ENCODE data around the gene LRRC36.

The LRRC36 gene

DNA sequence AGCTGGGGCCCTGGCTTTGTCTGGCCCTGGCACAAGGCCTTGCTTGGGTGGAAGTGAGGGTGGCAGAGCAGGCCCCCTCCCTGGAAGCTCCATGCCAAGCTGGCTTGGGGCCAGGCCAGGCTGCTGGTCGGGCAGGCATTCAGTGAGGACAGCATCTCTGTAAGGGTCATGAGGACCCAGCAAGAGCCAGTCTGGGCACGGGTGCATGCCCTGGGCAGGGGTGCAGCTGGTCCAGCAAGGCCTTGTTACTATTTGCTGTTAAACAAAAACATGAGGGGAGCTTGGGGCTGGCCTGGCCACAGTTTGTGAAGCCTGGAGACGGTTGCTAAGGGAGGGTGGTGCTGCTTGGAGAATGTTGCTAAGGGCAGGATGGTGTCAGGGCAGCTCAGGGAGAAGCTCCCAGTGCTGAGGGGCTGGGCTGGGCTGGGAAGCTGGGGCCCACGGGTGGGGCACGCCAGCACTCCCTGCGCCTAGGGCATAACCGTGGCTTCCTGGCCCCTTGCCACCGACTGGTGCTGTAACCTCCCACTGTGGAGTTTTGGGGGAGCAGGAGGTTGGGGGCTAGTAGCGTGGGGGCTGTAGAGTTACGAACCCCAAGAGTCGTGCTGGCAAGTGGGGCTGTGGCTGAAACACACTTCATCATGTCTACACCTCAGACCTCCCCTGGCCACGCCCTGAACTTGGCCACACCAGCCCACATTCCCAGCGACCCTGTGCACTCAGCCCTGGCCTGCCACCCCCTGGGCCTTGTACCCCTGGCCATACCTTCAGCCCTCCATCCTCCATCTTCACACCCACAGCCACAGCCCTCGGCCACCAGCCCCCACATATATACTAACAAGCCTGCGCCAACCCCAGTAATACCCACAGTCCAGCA lies 65.0 kb downstream of the LRRC36 start:
- DNase-seq: no peak

GRCh38 chr16:67392301-67393059 lies 65.9 kb downstream of the LRRC36 start:
- DNase-seq: no peak

DNA sequence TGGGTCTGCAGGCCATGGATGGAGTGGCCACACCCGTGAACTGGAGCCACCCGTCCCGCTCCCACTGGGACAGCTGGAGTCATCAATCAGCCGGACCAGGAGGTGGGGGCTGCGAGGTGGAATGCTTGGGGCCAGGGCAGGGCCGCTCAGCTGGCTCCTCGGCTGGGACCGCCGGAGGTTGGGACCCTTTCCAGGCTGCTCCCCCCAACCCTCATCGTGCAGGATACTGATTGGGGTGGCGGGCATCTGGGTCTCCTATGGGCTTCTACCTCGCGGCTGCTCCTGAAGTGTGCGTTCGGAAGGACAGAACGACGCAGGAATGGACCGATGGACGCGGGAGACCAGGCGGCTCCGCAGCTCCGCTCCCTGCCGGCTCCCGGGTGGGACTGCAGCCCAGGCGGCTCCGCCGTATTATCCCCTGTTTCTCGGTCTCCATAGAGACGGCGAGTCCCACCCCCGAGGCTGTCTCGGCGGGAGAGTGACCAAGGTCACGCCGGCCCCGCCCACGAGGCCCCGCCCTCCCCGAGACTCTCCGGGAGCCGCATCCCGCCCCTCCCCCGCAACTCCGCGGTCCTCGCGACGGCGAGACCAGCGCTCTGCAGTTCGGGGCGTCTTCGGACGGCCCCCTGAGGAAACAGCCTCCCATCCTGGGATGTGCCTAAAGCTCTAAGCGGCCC lies 66.6 kb downstream of the LRRC36 start, which contains the start of gene TPPP3:
Gene TPPP3, minus strand, starts transcription at position 388 of the 677 bp plus-strand sequence. CDS start 2,387 bp downstream, outside the sequence.
- peak; percentile 5 to 25 for DNase-seq

GRCh38 chr16:67393788-67394154 lies 67.2 kb downstream of the LRRC36 start:
- DNase-seq: no peak

- DNase-seq: no peak
Observed at GRCh38 chr16:67394155-67395104, 67.8 kb downstream of the LRRC36 start.

DNA sequence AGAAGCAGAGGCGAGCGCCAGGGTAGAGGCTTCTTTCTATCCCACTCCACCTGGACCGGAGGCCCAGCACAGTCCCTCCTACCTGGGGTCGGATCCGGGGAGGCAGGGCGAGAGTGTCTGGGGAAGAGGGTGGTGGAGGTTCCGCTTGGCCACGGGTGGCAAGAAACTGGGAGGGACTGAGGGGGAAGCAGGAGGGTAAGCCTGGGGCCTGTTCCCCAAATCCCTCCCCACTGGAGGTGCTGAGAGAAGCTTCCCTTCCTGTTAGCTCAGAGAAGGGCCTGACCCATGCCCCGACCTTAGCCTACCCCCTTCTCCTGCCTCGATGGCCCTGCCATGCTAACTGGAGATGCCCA lies 68.5 kb downstream of the LRRC36 start:
- no peak for DNase-seq

DNA sequence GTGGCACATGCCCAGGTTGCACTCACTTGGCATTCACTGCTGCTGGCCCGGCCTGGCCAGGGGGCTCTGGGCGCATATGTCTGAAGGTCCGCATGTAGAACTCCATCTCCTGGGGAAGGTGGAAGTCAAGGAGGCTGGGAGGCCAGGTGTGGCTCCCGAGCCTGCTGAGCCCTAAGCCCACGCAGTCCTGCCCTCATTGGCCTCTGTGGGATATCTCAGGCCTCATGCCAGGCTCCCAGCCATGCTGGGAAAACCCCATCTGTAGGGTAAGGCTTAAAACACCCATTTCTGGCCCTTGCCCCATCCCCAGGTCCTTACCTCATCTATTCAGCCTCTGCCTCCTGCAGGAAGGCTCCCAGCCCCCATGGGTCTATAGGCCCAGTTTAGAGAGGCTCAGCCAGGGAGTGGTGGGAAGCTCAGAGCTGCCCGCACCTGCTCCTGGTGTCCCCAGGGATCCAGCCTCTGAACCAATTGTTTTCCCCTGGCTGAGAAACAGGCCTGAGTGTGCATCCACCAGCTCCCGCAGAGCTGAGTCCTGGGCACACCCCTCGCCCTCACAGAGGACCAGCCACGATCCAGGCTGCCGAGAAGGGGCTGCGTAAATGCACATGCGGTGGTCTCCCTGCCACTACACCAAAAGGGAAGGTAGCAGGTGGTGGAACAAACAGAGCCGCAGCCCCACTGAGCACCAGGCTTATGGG lies 69.0 kb downstream of the LRRC36 start:
- no peak for DNase-seq

- no peak for DNase-seq
Observed at GRCh38 chr16:67396159-67397035, 69.8 kb downstream of the LRRC36 start.

- no peak for DNase-seq
Observed at GRCh38 chr16:67397036-67397801, 70.6 kb downstream of the LRRC36 start.

DNA sequence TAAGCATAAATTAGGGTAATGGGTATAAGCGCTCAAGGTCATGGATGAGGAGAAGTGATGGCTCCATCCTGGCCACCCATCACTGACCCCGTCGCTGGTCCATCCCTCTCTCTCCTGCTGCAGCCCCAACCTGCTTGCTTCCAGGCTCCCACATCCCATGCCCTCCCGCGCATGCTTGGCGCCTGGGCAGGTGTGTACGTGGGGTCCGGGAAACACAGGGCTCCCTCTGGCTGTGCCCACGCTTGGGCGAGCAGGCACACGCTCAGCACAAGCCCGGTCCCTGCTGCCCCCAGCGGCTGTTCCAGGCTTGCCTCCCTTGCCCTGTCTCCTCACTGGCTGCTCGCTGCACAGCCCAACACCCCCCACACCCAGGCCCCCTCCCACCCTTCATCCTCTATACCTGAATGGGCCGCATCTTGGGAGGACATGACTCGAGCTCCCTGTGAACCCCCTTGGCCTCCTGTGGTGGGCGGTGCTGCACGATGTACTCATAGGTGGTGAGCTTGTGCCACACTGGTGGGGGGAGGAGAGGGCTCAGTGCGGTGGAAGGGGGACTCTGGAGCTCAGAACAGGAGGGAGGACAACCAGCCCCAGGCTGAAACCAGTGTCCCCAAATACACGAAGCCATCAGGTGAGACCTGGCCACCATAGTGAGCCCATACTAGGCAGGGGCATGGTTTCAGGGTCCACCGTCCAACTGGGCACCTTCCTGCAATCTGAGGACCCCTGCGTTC lies 71.4 kb downstream of the LRRC36 start:
- no peak for DNase-seq

- DNase-seq: no peak
Observed at GRCh38 chr16:67398546-67399217, 72.1 kb downstream of the LRRC36 start.

- DNase-seq: peak; percentile 23 to 61
Observed at GRCh38 chr16:67399218-67399733, 72.7 kb downstream of the LRRC36 start.

GRCh38 chr16:67399749-67400704 lies 73.4 kb downstream of the LRRC36 start:
- no peak for DNase-seq

- no peak for DNase-seq
Observed at GRCh38 chr16:67400901-67401300, 74.3 kb downstream of the LRRC36 start.

GRCh38 chr16:67403976-67404555 lies 77.5 kb downstream of the LRRC36 start:
- DNase-seq: no peak

- DNase-seq: no peak
Observed at GRCh38 chr16:67404740-67405226, 78.2 kb downstream of the LRRC36 start.
